Measurements from ENCODE around the gene CNIH3. TPM values are rescaled to one million over a fixed set of nuclear protein-coding genes. Genes with fewer than 3 reads are reported as not detected.

CNIH3 gene
- total and polyA plus RNA-seq, 12 donors, result 0.30 to 5.5 (median 2.2) TPM

DNA sequence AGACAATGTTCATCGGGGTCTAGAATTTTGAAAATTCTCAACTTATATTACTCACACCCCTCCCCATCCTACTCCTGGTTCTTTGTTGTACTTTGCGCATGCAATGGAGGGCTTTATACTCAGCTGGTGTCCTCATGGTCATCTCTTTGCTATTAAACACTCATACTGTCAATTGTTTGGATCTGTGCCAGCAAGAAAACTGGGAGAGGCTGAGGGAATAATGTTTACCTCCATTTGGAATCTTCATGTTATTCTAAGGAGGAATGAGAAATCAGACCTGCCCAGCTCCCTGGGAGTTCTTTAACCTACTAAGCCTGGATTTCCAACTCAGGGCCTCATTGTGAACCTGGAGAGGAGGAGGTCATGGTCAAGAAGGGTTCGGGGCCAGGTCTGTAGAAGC lies 169.5 kb downstream of the CNIH3 start:
- Histone ChIP-seq H3K4me1 (replicated peaks in 1 of 2) (no peaks in the 10 kb centered on the region), H3K36me3 (replicated peaks in 1 of 2) (no peaks in the 10 kb centered on the region), H3K9me3 (replicated peaks in 1 of 3) (no peaks in the 10 kb centered on the region), H3K4me3 (no peak overlapping the region), H3K27me3 (no peaks in the 10 kb centered on the region), H3K27ac (no peak overlapping the region)
- 85 to 95% (median 92%) methylated on average over 3 of the region's 3 CpGs for WGBS, 4 donors
- no peak for DNase-seq
- intact Hi-C loops (cut with DNase I), result no loop called here
- TF ChIP-seq CTCF (IDR thresholded peaks at IDR 0.05), result no peak
- TF ChIP-seq POLR2A (IDR thresholded peaks at IDR 0.05), result no peak

- H3K27me3 ChIP-seq, result no peaks in the 10 kb centered on the region
- H3K4me1 ChIP-seq (replicated peaks in 1 of 2), result no peaks in the 10 kb centered on the region
- intact Hi-C loops (cut with DNase I), result no loop called here
- 76 to 90% (median 85%) methylated on average over 3 of the region's 3 CpGs for WGBS, 4 donors
- DNase-seq, result no peak
- H3K4me3 ChIP-seq, result no peak overlapping the region
- H3K9me3 ChIP-seq (replicated peaks in 1 of 3), result no peaks in the 10 kb centered on the region
- no peak overlapping the region for H3K27ac ChIP-seq
- TF ChIP-seq POLR2A (IDR thresholded peaks at IDR 0.05) (no peak), CTCF (IDR thresholded peaks at IDR 0.05) (no peak)
- H3K36me3 ChIP-seq (replicated peaks in 1 of 2), result no peaks in the 10 kb centered on the region
These were observed 170.6 kb downstream of the CNIH3 start for GRCh38 chr1:224786533-224787250.

DNA sequence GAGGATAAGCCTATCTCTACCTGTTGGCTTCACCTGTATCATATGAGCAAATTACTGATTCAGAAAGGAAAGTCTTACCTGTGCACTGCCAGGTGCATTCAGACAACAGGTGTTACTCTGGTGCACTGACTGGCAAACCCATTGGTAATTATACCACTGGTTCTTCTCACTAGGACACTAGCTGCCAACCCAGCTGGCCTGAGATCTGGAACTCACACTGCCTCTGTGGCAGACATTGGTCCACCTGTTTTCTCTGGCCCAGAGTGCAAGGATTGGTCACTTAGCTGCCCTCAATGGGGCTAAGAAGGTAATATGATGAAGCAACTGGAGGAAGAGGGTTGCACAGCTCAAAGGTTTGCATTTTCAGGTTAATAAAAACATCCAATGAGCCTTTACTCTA lies 173.2 kb downstream of the CNIH3 start:
- no peaks in the 10 kb centered on the region for H3K36me3 ChIP-seq (replicated peaks in 1 of 2)
- H3K27ac ChIP-seq, result no peak overlapping the region
- no peaks in the 10 kb centered on the region for H3K4me1 ChIP-seq (replicated peaks in 1 of 2)
- H3K27me3 ChIP-seq, result no peaks in the 10 kb centered on the region
- TF ChIP-seq CTCF (IDR thresholded peaks at IDR 0.05) (no peak), POLR2A (IDR thresholded peaks at IDR 0.05) (no peak)
- no peak overlapping the region for H3K4me3 ChIP-seq
- intact Hi-C loops (cut with DNase I), result no loop called here
- DNase-seq, result no peak
- no peaks in the 10 kb centered on the region for H3K9me3 ChIP-seq (replicated peaks in 1 of 3)

Other genes starting within 250 kb of the CNIH3 start
- 10 to 100 TPM; 48.7 to 92.0 (median 76.8) TPM for gene WDR26, start 181.5 kb upstream of the CNIH3 start, total RNA-seq
- gene WDR26, start 181.5 kb upstream of the CNIH3 start, polyA plus RNA-seq, result 10 to 100 TPM; 25.6 to 52.4 (median 36.5) TPM